GM18907 (cell line): ENCODE data around the gene BRSK2.
A peak's percentile ranks its signal among the peaks of the same experiment; 100 is the strongest.

Experiments used
- ATAC-seq: cut with Tn5 transposase; IDR thresholded peaks from one replicate; pipeline ENCODE4 v1.9.1; 2021; ENCODE audit warnings: mild to moderate bottlenecking, moderate library complexity; ENCODE audit not compliant: unreplicated experiment

Gene BRSK2

GRCh38 chr11:1375161-1375954 is 14.4 kb upstream of the BRSK2 start:
- no peak for ATAC-seq

GRCh38 chr11:1375955-1376258 is 13.8 kb upstream of the BRSK2 start:
- ATAC-seq: no peak

GRCh38 chr11:1377231-1377780 is 12.4 kb upstream of the BRSK2 start:
- ATAC-seq: no peak

DNA sequence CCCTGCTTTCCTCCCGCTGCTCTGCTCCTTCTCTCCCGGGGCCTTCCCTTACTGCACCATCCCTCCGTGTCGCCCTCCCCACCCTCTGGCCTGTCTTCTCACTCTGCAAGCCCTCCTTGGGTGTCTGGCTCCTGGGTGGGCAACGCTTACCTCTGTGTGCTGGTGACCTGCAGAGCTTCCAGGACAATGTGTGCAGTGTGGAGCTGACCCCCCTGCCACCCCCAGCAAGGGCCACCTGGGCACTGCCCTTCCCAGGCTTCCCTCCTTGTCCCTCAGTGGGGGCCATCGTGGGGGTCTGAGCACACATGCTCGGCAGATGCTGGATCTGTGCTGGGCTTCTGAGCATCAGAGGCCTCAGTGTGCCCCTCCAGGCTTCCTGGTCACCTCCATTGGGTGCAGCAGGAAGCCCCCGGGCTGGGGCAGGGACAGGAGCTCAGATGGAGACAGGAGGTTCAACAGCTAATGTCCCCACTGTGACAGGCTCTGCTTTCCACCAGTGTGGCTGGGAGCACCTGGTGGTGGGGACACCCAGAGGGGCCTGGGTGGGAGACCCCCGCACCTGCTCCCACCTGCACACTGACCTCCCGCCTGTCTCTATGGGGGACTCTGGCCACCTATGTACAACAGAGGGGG is 7.8 kb upstream of the BRSK2 start:
- ATAC-seq: no peak

DNA sequence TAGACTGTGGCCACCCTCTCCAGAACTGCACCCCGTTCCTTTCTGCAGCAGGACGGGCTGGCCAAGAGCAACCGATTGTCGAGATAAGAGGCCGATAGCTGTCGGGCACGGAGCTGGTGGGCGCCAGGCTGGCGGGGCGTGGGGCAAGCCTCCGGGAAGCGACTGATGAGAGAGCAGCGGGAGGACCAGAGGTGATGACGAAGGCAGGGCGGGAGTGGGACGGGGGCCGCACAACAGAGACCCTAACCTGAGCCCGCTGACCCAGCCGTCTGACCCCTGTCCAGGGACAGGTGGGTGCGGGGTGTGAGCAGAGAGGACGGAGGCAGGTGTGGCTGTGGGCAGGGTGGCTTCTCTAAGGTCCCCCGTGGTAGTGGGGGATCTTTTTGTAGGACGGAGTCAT is 7.3 kb upstream of the BRSK2 start:
- no peak for ATAC-seq

- peak; percentile 67 for ATAC-seq
Observed at GRCh38 chr11:1382831-1383607, 6.7 kb upstream of the BRSK2 start.

DNA sequence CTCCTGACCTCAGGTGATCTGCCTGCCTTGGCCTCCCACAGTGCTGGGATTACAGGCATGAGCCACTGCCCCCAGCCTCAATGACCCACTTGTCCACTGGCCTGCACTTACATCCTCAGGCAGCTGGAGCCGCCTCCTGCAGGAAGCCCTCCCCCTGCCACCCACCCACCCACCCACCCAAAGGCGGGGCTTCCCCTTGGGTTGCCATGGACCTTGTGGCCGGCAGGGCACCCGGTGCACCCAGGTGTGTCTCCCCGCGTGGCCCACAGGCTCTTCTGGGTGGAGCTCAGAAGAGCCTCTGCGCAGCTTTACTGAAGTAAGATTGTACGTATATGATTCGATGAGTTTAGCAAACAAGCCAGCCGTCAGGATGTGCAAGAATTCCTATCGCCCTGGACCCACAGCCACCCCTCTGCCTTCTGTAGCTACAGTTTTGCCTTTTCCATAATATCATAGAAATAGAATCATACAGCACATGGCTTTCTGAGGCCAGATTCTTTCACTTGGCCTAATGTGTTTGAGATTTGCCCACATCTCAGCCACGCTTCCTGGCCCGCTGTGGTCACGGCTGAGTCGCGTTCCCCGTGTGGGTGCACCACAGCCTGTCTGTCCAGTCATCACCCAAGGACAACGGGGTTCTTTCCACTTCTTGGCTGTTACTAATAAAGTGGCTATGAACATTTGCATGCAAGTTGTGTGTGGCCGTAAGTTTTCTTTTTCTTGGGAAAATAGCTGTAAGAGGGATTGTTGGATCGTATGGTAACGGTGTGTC is 5.3 kb upstream of the BRSK2 start:
- ATAC-seq: no peak

DNA sequence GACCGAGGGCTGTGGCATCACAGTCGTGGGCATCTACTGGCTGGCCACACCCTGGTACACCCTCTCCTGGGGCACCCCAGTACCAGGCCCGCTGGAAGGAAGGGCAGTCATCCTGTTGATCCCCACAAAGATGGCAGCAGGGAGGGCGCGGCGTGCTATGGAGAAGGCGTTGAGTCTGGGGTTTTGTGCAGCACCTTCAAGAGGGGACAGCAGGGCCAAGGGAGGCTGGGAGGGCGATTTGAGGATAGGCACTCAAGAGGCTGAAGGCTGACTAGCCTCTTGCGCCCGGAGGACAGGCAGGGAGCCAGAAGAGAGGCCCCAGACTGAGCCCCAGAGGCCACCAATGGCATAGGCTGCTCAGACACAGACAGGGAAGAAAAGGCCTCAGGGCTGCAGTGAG is 2.2 kb upstream of the BRSK2 start:
- ATAC-seq: no peak

DNA sequence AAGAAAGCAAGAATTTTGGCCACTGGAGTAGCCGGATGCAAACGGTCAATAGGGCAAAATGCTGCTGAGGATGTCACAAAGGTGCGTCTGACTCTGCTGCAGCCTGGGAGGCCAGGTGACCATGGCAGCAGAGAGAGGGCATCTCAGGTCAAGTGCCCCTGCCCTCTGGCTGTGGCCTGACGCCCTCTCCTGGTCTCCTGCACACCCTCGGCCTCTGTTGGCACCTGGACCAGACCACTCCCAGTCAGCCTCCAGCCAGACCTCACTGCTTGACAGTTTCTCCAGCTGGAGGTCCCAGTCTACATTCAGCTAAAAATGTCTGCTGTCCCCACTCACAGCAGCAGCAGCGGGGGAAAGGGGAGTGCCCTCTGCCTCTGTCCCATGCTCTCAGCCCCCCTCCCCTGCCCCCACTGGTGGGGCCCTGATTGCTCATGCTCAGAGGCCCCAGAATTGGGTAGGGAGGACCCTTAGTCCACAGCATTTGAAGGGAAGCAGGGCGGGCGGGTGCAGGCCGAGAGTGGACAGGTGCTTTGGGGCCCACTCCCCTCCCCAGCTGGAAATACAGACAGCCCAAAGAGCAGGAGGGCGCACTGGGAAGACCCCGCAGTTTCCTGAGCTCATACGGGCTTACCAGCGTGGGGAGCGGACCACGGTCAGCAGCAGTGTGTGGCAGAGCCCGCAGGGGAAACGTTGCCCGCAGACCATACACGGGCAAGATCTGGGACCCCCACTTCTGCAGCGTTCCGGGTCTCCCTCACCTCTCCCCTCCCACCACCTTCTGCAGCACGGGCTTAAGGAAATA is 1.6 kb upstream of the BRSK2 start:
- no peak for ATAC-seq

DNA sequence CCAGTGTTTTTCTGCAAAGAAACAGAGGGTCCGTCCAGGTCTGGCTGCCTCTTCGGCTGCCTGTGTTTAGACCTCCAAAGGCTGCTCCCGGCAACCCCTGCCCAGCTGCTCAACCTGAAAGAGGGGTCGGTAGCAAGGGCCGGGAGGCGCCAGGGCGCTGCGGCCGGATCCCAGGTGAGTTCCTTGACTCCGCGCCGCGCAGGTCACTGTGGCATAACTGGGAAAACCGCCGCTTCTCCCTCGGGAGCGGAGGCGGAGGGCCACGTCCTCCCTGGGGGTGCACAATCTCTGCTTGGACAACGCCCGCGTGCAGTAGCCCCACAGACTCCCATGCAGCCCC is 1.0 kb upstream of the BRSK2 start:
- no peak for ATAC-seq

DNA sequence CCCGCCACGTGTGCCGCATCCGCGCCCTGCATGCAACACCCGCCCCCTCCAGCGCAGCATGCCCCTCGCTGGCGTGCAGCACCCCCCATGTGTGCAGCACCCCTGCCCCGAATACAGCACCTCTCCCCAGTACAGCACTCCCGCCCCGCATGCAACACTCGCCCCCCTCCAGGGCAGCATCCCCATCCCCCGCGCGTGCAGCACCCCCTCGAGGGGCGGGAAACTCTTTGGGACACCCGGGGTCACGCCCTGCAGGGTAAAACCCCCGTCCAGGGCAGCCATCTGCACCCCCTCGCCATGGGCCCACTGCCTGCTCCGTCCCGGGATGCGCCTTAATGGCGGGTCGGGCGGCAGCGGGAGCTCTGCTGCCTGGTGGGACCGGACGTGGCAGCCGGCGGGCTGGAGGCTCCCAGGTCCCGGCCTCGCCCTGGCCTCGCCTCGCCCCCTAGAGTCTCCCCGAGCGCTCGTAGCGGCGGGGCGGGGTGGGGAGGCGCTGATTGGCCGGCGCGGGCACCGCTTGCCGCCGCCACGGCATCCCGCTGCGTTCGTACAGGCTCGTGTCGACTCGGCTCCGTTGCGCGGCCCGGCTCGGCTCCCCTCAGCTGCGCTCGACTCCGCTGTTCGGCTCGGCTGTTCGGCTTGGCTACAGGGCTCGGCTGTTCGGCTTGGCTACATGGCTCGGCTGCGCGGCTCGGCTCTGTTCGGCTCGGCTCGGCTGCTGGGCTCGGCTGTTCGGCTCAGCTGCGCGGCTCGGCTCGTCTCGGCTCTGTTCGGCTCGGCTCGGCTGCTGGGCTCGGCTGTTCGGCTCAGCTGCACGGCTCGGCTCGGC is 417 bp upstream of the BRSK2 start:
- peak; percentile 89 for ATAC-seq

DNA sequence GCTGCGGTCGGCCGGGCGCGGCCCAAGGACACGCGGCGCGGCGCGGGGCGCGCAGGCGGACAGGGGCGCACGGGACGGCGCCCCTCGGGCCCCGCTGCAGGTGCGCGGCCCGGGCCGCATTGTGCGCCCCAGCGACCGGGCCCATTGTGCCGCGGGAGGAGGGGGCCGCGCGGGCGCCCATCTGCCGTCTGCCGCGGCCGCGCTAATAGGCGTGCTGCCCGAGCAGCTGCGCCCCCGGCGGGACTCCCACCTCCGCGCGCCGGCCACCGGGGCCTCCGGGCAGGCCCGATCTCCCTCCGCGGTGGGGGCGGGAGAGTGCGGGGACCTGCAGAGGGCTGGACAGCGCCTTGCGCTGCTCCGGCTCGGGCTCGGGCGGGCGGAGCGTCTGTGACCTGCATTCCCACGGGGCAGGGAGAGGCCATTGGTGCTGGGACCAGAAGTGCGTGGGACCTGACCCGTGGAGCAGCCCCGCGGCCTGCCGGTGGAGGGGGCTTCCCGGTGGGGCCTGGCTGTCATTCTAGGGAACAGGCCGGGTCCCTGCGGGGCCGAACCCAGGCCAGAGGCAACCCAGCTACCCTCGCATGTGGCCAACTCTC is 933 bp downstream of the BRSK2 start:
- no peak for ATAC-seq

GRCh38 chr11:1391165-1392075 is 1.7 kb downstream of the BRSK2 start:
- ATAC-seq: no peak

- ATAC-seq: no peak
Observed at GRCh38 chr11:1392111-1392510, 2.4 kb downstream of the BRSK2 start.

DNA sequence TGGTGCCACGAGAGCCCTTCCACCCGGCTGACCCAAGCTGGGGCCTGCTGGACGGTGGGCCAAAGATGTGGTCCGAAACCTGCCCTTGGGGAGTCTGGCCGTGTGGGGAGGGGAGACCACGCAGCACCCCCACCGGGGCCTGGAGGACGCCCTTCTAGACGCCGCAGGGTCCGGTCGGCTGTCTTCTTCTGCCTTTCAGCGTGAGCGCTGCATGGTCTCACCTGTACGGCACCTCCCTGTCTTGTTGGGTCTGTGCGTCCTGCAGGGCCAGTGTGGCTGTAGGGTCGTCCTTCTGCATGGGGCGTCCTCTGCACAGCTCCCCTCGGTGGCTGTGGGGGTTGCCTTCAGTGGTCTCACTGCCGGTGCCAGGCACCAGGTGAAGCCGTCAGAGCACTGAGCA is 2.8 kb downstream of the BRSK2 start:
- no peak for ATAC-seq

DNA sequence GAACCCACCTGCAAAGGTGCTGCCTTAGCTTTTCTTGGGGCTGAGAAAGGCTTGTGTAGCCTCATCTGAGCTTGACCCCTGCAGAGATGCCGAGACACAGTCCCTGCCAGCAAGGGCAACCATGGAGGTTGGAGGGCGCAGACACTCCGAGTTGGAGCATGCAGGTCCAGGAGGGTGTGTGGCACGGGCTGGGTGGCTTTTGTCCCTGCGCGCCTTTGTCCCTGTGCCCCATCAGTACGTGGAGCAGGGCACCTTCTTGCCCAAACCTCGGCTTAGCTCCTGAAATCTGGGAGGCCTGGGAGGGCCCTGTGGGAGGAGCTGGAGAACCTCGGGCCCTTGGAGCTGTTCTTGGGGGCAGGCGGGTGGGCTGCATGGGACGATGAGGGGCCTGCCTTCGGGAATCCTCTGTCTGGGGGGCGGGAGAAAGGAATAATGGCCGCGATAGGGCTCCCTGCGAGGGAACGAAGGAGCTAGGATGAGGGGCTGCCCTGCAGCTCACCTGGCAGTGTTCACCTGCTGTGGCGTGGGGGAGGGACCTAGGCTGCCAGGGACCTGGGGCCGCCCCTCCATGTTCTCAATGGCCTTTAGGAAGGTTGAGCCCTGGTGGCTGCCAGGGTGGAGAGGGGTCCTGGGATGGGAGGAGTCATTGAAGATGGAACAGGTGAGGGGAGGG is 3.4 kb downstream of the BRSK2 start:
- no peak for ATAC-seq

- ATAC-seq: no peak
Observed at GRCh38 chr11:1394936-1395772, 5.4 kb downstream of the BRSK2 start.
